GM12891 (cell line): ENCODE data around the gene LRRC59.
"Not testable (repeated sequence)": the region's sequence is repeated elsewhere in the genome, so short reads cannot be mapped to it uniquely, and the experiment has no call there.

Experiments used
- PAX5 ChIP-seq: IDR thresholded peaks from 2 replicates; pipeline ENCODE4 v1.6.1; 2011; ENCODE audit warnings: low read length, moderate library complexity, mild to moderate bottlenecking; ENCODE audit not compliant: insufficient read depth, severe bottlenecking
- POLR2A ChIP-seq: IDR thresholded peaks from 2 replicates; pipeline ENCODE4 v1.6.1; 2011; ENCODE audit warnings: low read depth, low read length, control low read depth
- POLR2AphosphoS5 ChIP-seq: IDR thresholded peaks from 2 replicates; pipeline ENCODE4 v1.6.1; 2011; ENCODE audit warnings: low read depth, low read length, control low read depth
- POU2F2 ChIP-seq: IDR thresholded peaks from 2 replicates; pipeline ENCODE4 v1.6.1; 2011; ENCODE audit warnings: low read depth, mild to moderate bottlenecking, control low read depth, low read length, moderate library complexity
- SPI1 ChIP-seq: IDR thresholded peaks from 2 replicates; pipeline ENCODE4 v1.6.1; 2011; ENCODE audit warnings: low read depth, low read length, control low read depth
- TAF1 ChIP-seq: IDR thresholded peaks from 2 replicates; pipeline ENCODE4 v1.6.1; 2011; ENCODE audit warnings: low read depth, low read length, control low read depth

DNA sequence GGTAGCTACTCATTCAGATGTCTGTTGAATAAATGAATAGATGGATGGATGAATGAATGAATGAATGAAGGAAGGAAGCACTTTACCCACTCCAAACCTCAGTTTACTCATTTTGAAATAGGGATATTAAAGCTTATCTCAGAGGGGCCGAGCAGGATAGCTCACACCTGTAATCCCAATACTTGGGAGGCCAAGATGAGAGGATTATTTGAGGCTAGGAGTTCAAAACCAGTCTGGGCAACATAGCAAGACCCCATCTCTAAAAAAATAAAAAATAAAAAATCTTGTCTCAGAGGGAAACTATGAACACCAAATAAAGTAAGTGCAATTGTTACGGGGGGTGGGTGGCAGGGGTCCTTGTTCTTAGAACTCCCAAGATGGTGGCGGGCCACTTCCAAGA lies 1.3 kb upstream of the LRRC59 start:
- not testable (repeated sequence) for TF ChIP-seq POLR2AphosphoS5, POLR2A, PAX5, TAF1, SPI1, POU2F2
